Uterus (tissue), 2 donors: Measurements from ENCODE around the gene ADCY3.

Source experiments
- POLR2A ChIP-seq, 2 donors: fragments of 450-650 bp; IDR thresholded peaks; one replicate each; pipeline ENCODE4 v1.6.1; 2016; ENCODE audit warnings: antibody characterized with exemption in 2 of 2, mild to moderate bottlenecking in 1 of 2, moderate library complexity in 1 of 2
- TF ChIP-seq, protein P1 (sequence below), 4 experiments: fragments of 200-600 bp in 2 of 4; fragments of 450-650 bp in 2 of 4; sonication (generic) in 2 of 4; IDR thresholded peaks; one replicate each; pipeline ENCODE4 v1.5.1; 2016 to 2019; ENCODE audit warnings: antibody characterized with exemption in 4 of 4, mild to moderate bottlenecking in 2 of 4, moderate library complexity in 1 of 4

DNA sequence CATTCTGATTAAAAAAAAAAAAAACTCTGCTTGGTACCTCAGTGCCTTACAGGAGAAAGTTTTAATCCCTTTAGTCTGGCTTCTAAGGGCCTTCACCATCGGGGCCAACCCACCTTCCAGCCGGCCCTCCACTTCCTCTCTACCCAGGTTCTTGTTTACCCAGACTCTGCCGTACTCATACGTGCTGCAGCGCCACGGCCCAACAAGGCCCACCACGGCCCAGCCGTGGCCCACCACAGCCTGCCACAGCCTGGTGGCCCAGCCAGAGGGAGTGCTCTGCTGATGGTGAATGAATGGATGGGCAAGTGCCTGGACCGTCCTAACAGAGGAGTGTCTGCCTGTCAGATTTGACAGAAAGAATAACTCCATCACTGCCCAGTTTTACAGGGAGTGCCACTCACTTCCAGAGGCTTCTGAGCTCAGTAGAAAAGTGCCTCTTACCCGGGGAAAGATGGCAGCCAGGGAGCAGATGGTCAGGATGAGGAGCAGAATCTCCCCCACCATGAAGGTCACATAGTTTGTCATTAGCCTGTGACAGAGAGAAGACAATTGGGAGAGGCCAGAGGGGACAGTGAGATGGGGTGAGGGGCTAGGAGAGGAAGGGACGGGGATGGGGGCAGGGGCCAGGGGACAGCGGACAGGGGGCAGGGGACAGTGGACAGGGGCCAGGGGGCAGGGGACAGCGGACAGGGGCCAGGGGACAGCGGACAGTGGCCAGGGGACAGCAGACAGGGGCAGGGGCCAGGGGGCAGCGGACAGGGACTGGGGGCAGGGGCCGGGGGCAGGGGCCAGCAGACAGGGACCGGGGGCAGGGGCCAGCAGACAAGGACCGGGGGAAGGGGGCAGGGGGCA, 88.6 kb downstream of the ADCY3 start:
- no peak for TF ChIP-seq POLR2A (IDR thresholded peaks at IDR 0.05)
- TF ChIP-seq, protein P1, sequence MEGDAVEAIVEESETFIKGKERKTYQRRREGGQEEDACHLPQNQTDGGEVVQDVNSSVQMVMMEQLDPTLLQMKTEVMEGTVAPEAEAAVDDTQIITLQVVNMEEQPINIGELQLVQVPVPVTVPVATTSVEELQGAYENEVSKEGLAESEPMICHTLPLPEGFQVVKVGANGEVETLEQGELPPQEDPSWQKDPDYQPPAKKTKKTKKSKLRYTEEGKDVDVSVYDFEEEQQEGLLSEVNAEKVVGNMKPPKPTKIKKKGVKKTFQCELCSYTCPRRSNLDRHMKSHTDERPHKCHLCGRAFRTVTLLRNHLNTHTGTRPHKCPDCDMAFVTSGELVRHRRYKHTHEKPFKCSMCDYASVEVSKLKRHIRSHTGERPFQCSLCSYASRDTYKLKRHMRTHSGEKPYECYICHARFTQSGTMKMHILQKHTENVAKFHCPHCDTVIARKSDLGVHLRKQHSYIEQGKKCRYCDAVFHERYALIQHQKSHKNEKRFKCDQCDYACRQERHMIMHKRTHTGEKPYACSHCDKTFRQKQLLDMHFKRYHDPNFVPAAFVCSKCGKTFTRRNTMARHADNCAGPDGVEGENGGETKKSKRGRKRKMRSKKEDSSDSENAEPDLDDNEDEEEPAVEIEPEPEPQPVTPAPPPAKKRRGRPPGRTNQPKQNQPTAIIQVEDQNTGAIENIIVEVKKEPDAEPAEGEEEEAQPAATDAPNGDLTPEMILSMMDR (IDR thresholded peaks at IDR 0.05) = no peak
